A673 (cell line): Measurements from ENCODE around the gene CORO6. TPM values are rescaled to one million over a fixed set of nuclear protein-coding genes. Genes with fewer than 3 reads are reported as not detected.

Experiments
- BruUV-seq: library from RNA; stranded (reverse); fragments of 400-500 nt; replicated peaks from 2 replicates; lab custom pipeline; 2021; lab: Mats Ljungman, UMichigan
- CTCF ChIA-PET: fragments of 300-600 bp; sonication (Branson Sonifier 250); formaldehyde crosslinking; loops from one replicate; lab custom pipeline; 2022; ENCODE audit warnings: antibody characterized with exemption; lab: Charles Lee
- POLR2A ChIA-PET: fragments of 300-600 bp; sonication (Branson Sonifier 250); formaldehyde crosslinking; loops from one replicate; lab custom pipeline; 2022; ENCODE audit warnings: antibody characterized with exemption; ENCODE audit not compliant: low non-redundant PET; lab: Charles Lee
- DNase-seq: peaks from one replicate; pipeline ENCODE4 v3.0.0-alpha.2; 2015; ENCODE audit warnings: low spot score
- H3K27ac ChIP-seq: fragments of 200-600 bp; sonication (generic); 2 replicates; pipeline ENCODE4 v1.5.1; 2016; ENCODE audit warnings: mixed run types, low read depth, mild to moderate bottlenecking, mixed read lengths, antibody characterized with exemption, low read length; ENCODE audit not compliant: poor library complexity, severe bottlenecking
- H3K27me3 ChIP-seq: fragments of 200-600 bp; sonication (generic); replicated peaks from 2 replicates; pipeline ENCODE4 v1.6.1; 2017; ENCODE audit warnings: mixed run types, low read depth, mild to moderate bottlenecking, mixed read lengths, antibody characterized with exemption, low read length; ENCODE audit not compliant: insufficient read depth, poor library complexity
- H3K36me3 ChIP-seq: fragments of 200-600 bp; sonication (generic); 2 replicates; pipeline ENCODE4 v1.6.1; 2016; ENCODE audit warnings: mixed run types, mild to moderate bottlenecking, mixed read lengths, antibody characterized with exemption, low read length; ENCODE audit not compliant: insufficient read depth, poor library complexity, severe bottlenecking
- H3K4me1 ChIP-seq: fragments of 200-600 bp; sonication (generic); 2 replicates; pipeline ENCODE4 v1.6.1; 2017; ENCODE audit warnings: mixed run types, mild to moderate bottlenecking, mixed read lengths, antibody characterized with exemption, low read length; ENCODE audit not compliant: insufficient read depth, poor library complexity, severe bottlenecking
- H3K4me3 ChIP-seq: fragments of 200-600 bp; sonication (generic); 2 replicates; pipeline ENCODE4 v1.5.1; 2016; ENCODE audit warnings: low read depth, mixed run types, mild to moderate bottlenecking, mixed read lengths, low read length; ENCODE audit not compliant: poor library complexity, severe bottlenecking
- H3K9me3 ChIP-seq: fragments of 200-600 bp; sonication (generic); 2 replicates; pipeline ENCODE4 v1.6.1; 2016; ENCODE audit warnings: mixed run types, low read depth, mild to moderate bottlenecking, mixed read lengths, antibody characterized with exemption, low read length; ENCODE audit not compliant: poor library complexity, severe bottlenecking
- CTCF ChIP-seq: fragments of 300-800, 200-600 bp; sonication (generic); conservative IDR thresholded peaks from 2 replicates; pipeline ENCODE4 v1.5.1; 2017; ENCODE audit warnings: low read depth, mild to moderate bottlenecking, antibody characterized with exemption, low read length, moderate library complexity, mixed read lengths
- EZH2 ChIP-seq: fragments of 200-600 bp; sonication (generic); IDR thresholded peaks from 2 replicates; pipeline ENCODE4 v1.6.1; 2017; ENCODE audit warnings: borderline replicate concordance, low read depth, mild to moderate bottlenecking, mixed read lengths, antibody characterized with exemption, low read length; ENCODE audit not compliant: poor library complexity, severe bottlenecking
- intact Hi-C: fragments of 100-400 bp; cut with micrococcal nuclease; formaldehyde crosslinking; loops from one replicate; pipeline ENCODE4 v1.10.0; 2022; ENCODE audit not compliant: unreplicated experiment
- total RNA-seq: library from RNA; stranded (reverse); gene quantifications from 2 replicates; pipeline ENCODE4 v1.2.3, GENCODE V29; 2021

The CORO6 gene
- total RNA-seq, 1 experiment from 2014 or later: 19.7 TPM

DNA sequence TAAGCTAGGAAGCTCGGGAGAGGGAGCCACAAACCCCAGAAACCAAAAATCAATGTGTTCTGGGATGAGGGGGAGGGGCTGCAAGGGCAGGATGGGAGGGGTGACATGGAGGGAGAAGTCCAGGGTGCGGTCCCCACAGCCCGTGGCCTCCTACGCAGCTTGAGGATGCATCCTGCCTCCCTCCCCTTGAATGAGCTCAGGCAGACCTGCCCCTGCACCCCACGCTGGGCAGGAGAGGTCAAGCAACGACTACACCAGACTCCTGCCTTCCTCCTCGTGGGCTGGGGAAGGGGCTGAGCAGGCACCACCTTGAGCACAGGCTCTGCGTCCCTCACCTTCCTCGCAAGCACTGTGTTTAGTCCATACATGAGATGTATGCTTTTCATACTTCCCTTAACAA, 25.9 kb downstream of the CORO6 start:
- peaks cover 64% of the 10 kb centered on the region for H3K4me1 ChIP-seq
- ChIA-PET POLR2A (no interaction called here), CTCF (no interaction called here)
- H3K36me3 ChIP-seq: no peaks in the 10 kb centered on the region
- H3K4me3 ChIP-seq: no peak overlapping the region
- H3K9me3 ChIP-seq: no peaks in the 10 kb centered on the region
- H3K27me3 ChIP-seq: no peaks in the 10 kb centered on the region
- no peak for DNase-seq
- intact Hi-C loops: no loop called here
- TF ChIP-seq CTCF (no peak), EZH2 (no peak)
- H3K27ac ChIP-seq: no peak overlapping the region
- no TSS peak for BruUV-seq

GRCh38 chr17:29595943-29596774, 26.6 kb downstream of the CORO6 start:
- ChIA-PET POLR2A (no interaction called here), CTCF (no interaction called here)
- intact Hi-C loops: no loop called here
- no TSS peak for BruUV-seq
- no peaks in the 10 kb centered on the region for H3K36me3 ChIP-seq
- H3K27ac ChIP-seq: peak overlapping the region; percentile 90
- H3K4me1 ChIP-seq: peaks cover 64% of the 10 kb centered on the region
- H3K27me3 ChIP-seq: no peaks in the 10 kb centered on the region
- H3K9me3 ChIP-seq: no peaks in the 10 kb centered on the region
- H3K4me3 ChIP-seq: no peak overlapping the region
- no peak for DNase-seq
- TF ChIP-seq CTCF (no peak), EZH2 (no peak)

DNA sequence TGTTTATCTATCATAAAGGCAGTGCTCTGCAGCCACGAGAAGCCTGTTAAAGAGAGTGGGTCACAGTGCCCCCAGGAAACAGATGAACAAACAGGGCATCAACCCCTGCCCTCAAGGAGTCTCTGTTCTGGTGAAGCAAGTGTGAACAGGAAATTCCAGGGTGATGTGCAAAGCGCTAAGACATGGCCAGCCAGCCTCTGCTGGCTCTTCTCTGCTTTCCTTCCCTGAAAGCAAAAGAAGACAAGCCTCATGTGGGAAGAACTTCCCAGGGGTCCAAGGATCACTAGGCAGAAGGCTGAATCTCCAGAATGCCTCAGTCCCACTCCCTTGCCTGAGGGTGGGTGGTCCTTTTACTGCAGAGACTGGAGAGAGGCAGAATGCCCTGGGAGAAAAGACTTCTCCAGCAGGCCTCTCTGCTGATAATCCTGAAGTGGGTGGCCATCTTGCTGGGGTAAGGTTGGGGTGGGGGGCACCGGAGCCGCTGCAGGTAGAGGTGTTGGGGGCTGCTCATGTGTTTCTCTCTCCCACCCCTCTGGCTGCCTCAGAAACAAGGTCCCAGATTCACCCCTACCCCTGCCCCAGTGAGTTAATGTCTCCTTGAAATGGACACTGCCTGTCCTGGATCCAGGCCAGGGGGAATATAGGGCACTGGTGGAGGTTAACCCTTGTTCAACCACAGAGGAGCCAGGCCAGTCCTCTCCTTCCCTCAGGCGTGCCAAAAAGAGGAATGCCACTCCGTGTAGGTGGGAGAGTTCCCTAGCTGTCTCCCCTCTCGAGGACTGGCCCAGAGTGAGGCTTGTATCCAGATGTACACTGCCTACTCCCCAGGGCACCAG, 27.4 kb downstream of the CORO6 start:
- BruUV-seq: no TSS peak
- H3K27me3 ChIP-seq: no peaks in the 10 kb centered on the region
- no peaks in the 10 kb centered on the region for H3K36me3 ChIP-seq
- intact Hi-C loops: no loop called here
- DNase-seq: no peak
- no peaks in the 10 kb centered on the region for H3K9me3 ChIP-seq
- peak overlapping the region; percentile 97 for H3K4me3 ChIP-seq
- POLR2A ChIA-PET: no interaction called here
- no peak for TF ChIP-seq EZH2
- TF ChIP-seq CTCF: no peak
- CTCF ChIA-PET: no interaction called here
- H3K4me1 ChIP-seq: peaks cover 72% of the 10 kb centered on the region
- peak overlapping the region; percentile 90 for H3K27ac ChIP-seq
